TTC549 (cell line): ENCODE data around the gene SLC31A1.

Source experiments
- FAIRE-seq: peaks from 2 replicates; lab custom pipeline; 2012; peaks lifted over from hg19 to GRCh38; lab: Jason Lieb, UNC

The SLC31A1 gene

GRCh38 chr9:113307396-113307975 lies 86.1 kb downstream of the SLC31A1 start:
- no peak for FAIRE-seq

GRCh38 chr9:113309204-113309813 lies 88.0 kb downstream of the SLC31A1 start:
- peak; percentile 81 for FAIRE-seq

DNA sequence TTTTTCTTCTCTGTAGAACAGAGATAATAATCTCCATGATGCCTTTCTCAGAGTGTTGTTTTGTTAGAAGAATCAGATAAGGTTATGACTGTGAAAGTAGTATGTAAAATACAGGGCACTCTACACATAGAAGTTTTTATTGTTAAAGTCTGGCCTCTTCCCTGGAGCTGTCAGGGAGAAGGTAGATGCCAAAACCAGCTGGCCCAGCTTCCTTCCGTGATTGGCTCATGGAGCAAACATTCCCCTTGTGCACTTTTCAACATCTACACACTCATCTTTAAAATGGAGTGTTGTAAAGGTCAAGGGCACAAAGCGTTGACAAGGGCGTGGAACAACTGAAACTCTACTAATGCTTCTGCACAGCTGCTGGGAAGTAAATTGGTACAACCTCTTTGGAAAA lies 89.2 kb downstream of the SLC31A1 start:
- FAIRE-seq = no peak

GRCh38 chr9:113311961-113312360 lies 90.6 kb downstream of the SLC31A1 start:
- no peak for FAIRE-seq

- FAIRE-seq = no peak
These were observed 91.9 kb downstream of the SLC31A1 start for GRCh38 chr9:113313261-113313660.
